Measurements from ENCODE around the gene ODAM. TPM values are rescaled to one million over a fixed set of nuclear protein-coding genes. Genes with fewer than 3 reads are reported as not detected.

The ODAM gene
- total RNA-seq, 2 donors from 2014 or later, result 0.90 TPM; not detected in 1

- no peak for DNase-seq
- no peak for TF ChIP-seq CTCF (IDR thresholded peaks at IDR 0.05)
- no peaks in the 10 kb centered on the region for H3K27me3 ChIP-seq
- intact Hi-C loops (cut with DNase I), result no loop called here
- H3K27ac ChIP-seq, result no peak overlapping the region
- no peaks in the 10 kb centered on the region for H3K36me3 ChIP-seq
- no peak overlapping the region for H3K9ac ChIP-seq (ENCODE audit: low read depth in 2 of 2, low read length in 2 of 2)
- no peaks in the 10 kb centered on the region for H3K9me3 ChIP-seq
- H3K4me3 ChIP-seq, result no peak overlapping the region
- no peaks in the 10 kb centered on the region for H3K4me1 ChIP-seq
These were observed 47.6 kb downstream of the ODAM start for GRCh38 chr4:70243091-70243490.

DNA sequence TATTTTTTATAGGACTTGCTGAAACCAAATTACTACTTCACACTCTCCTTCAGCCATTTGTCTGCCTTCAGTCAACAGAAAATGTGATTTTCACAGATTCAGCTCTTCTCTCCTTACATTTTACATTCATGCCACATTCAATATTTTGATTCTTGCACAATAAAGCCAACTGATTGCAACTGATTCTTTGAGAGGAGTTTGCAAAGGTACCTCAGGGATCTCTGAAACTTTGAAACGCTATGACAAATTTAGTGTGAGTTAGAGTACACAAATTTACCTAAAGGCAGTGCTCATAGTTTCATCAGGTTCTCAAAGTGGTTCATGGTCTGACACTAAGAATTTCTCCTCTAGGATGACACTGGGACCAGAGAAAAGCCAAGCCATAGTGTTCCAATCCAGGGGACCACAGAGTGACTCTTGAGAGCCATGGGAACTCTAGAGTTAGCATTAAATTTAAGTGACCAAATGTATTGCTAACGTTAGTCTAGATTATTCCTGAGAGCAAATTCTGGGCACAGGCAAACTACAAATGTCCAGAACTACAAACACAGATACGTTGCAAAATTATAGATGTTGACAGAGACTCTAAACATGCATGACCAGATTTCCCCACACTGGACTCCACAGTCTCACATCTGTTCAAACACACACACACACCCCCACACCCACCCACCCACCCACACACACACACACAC, 55.9 kb downstream of the ODAM start:
- Histone ChIP-seq H3K27ac (no peak overlapping the region), H3K4me3 (no peak overlapping the region), H3K4me1 (no peaks in the 10 kb centered on the region), H3K27me3 (no peaks in the 10 kb centered on the region), H3K9ac (ENCODE audit: low read depth in 2 of 2, low read length in 2 of 2) (no peak overlapping the region), H3K9me3 (no peaks in the 10 kb centered on the region), H3K36me3 (no peaks in the 10 kb centered on the region)
- no peak for DNase-seq
- intact Hi-C loops (cut with DNase I), result no loop called here
- TF ChIP-seq CTCF (IDR thresholded peaks at IDR 0.05), result no peak

- DNase-seq, result no peak
- intact Hi-C loops (cut with DNase I), result no loop called here
- Histone ChIP-seq H3K27ac (no peak overlapping the region), H3K9ac (ENCODE audit: low read depth in 2 of 2, low read length in 2 of 2) (no peak overlapping the region), H3K27me3 (no peaks in the 10 kb centered on the region), H3K36me3 (no peaks in the 10 kb centered on the region), H3K4me1 (no peaks in the 10 kb centered on the region), H3K9me3 (no peaks in the 10 kb centered on the region), H3K4me3 (no peak overlapping the region)
- no peak for TF ChIP-seq CTCF (IDR thresholded peaks at IDR 0.05)
These were observed 56.4 kb downstream of the ODAM start for GRCh38 chr4:70251945-70252277.

Other genes with a start within 250 kb of the ODAM start
- gene CSN2, start 230.0 kb upstream of the ODAM start, total RNA-seq, result not detected
- not detected for gene STATH, start 199.8 kb upstream of the ODAM start, total RNA-seq
- gene HTN3, start 167.3 kb upstream of the ODAM start, total RNA-seq, result not detected
- not detected for gene HTN1, start 145.3 kb upstream of the ODAM start, total RNA-seq
- gene PRR27, start 41.5 kb upstream of the ODAM start, total RNA-seq, result not detected
- gene FDCSP, start 30.4 kb downstream of the ODAM start, total RNA-seq, result under 1 TPM in 1 of 2 donors, not detected in 1; 0.49 TPM
- gene CSN3, start 46.9 kb downstream of the ODAM start, total RNA-seq, result not detected
- not detected for gene CABS1, start 139.3 kb downstream of the ODAM start, total RNA-seq
- not detected for gene SMR3A, start 165.0 kb downstream of the ODAM start, total RNA-seq
- not detected for gene SMR3B, start 187.4 kb downstream of the ODAM start, total RNA-seq
- gene OPRPN, start 202.2 kb downstream of the ODAM start, total RNA-seq, result not detected

Measured in colonic mucosa (tissue), 4 donors.